GM18867 (cell line): Measurements from ENCODE around the gene COQ5.

ENCODE experiments used
- ATAC-seq: cut with Tn5 transposase; IDR thresholded peaks from one replicate; pipeline ENCODE4 v1.9.1; 2021; ENCODE audit warnings: mild to moderate bottlenecking, moderate library complexity; ENCODE audit not compliant: unreplicated experiment

COQ5 gene

GRCh38 chr12:120457133-120457532 is 71.8 kb downstream of the COQ5 start:
- no peak for ATAC-seq

- no peak for ATAC-seq
These were observed 73.7 kb downstream of the COQ5 start for GRCh38 chr12:120455302-120455701.

- ATAC-seq: no peak
These were observed 75.0 kb downstream of the COQ5 start for GRCh38 chr12:120453977-120454376.
